Measurements from ENCODE around the gene LRRC17.

- TF ChIP-seq YY1 (IDR thresholded peaks at IDR 0.05; ENCODE audit: insufficient read depth, insufficient read length), result no peak
- TF ChIP-seq ZNF274 (IDR thresholded peaks at IDR 0.05; ENCODE audit: low read depth, low read length), result no peak
These were observed 25.9 kb downstream of the LRRC17 start for GRCh38 chr7:102938679-102939078.

Measured in NT2/D1 (cell line).